ENCODE data around the gene AIFM3.
"Not testable (repeated sequence)": the region's sequence is repeated elsewhere in the genome, so short reads cannot be mapped to it uniquely, and the experiment has no call there.

Gene AIFM3

DNA sequence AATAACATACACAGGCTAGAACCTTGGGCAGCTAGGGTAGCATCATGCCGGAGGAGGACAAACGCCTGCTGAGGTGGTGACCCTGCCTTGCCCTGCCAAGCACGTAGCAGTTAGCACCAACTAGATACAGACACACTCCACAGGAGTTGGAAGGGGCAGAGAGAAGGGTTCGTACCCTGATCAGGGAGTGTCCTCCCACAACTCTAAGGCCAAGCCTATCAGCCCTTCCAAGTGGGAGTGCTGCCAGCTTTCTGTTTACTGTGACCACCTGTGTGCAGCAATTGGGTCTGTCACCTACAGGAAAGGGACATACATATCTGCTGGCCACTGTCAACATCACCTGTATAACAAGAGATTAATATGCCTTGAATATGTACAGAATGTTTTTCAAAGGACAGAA lies 36.7 kb downstream of the AIFM3 start:
- DNase-seq, result no peak

DNA sequence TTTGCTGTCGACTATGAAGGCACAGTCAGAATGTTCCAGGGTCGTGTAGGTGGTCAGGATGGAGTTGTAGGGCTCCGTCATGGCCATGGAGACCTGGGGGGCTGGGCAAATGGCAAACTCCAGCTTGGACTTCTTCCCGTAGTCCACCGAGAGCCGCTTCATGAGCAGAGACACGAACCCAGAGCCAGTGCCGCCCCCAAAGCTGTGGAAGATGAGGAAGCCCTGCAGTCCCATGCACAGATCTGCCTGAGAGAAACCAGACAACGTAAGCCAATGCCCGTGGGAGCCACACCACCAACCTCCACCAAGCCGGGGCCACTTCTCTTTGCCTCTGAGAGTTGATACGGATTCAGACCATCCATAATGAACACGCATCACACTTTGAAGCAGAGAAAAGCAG lies 42.2 kb downstream of the AIFM3 start:
- not testable (repeated sequence) for DNase-seq

DNA sequence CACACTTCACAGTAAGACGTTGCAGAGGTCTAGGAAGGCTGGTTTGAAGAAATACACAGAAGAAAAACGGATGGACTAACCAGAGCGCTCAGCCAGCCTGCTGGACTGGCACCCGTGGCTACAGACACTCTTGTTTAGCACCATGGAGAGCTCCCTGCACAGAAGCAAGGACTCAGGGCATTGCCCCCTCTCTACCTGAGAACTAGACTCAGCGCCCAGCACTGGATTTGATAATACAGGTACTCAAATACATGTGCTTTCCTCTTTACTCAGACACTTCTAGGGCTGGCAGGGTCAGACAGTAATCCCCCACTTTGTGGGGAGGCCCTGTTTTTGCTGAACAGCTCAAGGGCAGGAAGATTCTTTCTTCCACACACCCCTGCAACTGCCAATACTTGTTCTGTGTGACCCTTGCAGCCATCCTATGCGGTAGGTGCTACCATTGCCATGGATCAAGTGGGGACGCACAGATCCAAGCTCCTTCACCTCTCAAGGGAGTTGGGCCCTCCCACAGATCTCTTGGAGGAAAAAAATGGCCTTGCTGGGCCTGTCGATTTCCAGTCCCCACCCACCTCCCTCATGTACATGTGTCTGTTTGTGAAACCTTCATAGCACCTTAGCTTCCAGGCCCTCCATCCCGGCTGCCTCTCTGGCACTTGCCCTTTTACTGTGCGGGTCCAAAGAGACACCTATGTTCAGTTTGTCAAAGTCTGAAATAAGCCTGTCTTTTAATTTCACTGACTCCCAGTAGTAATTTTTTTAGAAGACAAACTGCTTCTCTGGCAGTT lies 42.8 kb downstream of the AIFM3 start:
- peak; percentile 55 for DNase-seq

DNA sequence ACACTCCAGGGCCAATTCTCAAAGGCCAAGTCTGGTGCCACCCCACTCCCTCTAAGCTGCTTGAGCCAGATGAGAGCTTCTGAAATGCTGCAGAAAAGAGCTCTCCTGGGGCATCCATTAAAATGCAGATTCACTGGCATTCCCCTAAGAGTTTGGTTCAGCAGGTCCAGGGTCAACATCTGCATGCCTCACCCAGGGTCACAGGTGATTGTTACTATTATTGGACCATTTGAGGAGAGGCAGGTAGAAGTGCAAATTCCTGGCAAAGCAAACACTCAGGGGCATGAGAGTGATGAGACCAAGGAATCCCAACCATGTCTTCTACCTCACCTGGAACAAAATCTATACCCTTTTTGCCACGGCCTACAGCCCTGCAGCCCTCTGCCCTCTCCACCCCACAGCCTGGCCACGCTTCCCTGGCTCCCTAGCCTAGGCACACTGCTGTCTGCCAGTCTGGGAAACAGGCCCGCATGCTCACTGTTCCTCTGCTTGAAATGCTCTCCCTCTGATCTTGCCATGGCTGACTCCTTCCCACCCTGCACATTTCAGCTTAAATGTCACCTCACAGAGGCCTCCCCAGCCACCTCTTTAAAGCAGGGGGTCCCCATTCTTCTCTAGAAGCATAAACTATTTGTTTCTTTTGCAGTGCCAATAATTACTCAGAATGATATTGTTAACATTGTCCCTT lies 43.5 kb downstream of the AIFM3 start:
- DNase-seq, result no peak

DNA sequence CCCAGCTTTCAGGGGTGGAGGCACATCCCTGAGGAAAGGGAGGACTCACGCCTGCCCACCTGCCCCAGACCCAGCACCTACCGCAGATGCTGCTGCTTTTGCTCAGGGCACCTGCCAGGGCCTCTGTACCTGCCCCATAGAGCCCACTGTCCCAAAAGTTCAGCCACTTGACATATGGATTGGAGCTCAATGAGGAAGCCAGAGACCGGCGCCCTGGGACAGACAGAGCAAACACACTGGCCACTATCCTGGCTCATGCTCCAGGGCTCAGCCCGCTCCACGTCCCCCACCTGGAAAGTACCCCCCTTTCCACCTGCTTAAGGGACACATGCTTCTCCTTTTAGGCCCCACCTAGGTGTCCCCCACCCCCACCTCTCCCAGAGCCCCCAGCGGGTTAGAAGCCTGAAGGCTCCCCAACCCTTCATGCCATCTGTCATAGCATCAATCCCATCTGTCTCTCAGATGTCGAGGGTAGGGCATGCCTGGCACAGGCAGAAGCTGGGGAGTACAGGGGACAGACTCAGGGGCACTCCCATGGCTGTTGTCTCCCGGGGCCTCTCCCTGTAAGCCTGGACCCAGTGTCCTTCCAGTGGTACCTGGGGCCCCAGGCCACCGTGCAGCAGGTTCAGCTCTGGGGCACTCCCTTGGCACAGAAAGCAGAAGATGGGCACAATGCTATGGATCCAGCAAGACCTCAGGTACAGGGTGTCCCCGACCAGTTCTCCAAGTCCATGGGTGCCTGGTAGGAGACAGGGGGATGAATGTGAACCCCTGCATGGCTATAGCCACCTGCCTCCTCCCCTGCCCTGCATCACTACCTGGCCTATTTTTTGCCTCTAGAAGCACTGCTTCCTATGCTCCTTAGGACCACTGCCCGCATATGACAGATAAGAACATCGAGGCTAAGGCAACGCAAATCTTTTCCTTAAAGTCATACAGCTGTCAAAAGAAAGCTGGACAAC lies 45.7 kb downstream of the AIFM3 start:
- no peak for DNase-seq

DNA sequence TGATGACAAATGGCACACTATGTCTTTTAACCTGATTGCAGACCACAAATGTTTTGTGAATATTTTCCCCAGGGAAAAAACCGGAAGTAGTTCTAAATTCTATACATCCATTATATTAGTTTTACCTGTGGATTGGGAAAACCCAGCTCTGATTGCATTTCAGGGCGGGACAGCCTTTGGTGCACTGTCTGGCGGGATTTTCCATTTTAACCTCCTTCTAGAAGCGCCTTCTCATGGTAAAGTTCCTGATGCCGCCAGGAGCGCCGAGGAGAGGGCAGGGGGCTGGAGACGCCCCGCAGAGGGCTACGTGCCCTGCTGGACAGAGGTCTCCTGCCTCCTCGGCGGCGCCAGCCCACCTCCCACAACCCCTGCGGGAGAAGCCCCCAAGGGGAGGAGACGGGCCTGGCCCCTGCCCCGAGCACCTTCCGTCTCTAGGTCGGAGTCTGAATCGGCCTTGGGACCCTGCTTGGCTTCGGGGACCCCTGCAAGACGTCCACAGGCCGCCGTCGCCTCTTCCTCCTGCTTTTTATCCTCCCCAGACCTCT lies 46.7 kb downstream of the AIFM3 start:
- DNase-seq, result no peak

DNA sequence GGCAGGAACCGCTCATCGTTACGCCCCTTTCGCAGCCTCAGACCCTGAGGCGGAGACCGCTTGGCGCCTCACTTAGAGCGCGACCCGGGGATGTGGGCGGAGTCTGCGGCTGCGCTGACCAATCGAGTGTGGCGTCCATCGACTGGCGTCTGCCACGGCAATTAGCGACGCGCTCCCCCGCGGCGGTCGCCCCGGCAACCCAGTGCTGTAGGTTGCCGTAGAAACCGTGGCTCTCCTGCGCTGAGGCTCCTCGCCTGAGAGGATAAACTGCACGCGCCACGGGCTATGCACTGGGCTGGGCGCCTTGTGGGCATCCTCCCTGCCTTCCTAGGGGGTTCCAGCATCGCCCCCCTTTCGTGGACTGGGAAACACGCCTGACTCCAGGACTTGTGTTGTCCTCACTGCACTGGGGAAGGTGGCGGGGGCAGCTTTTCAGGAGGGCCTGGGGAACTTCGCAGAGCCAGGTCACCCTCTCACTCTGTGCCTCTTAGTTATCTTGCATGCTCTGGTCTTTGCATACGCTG lies 47.2 kb downstream of the AIFM3 start:
- peak; percentile 92 for DNase-seq

DNA sequence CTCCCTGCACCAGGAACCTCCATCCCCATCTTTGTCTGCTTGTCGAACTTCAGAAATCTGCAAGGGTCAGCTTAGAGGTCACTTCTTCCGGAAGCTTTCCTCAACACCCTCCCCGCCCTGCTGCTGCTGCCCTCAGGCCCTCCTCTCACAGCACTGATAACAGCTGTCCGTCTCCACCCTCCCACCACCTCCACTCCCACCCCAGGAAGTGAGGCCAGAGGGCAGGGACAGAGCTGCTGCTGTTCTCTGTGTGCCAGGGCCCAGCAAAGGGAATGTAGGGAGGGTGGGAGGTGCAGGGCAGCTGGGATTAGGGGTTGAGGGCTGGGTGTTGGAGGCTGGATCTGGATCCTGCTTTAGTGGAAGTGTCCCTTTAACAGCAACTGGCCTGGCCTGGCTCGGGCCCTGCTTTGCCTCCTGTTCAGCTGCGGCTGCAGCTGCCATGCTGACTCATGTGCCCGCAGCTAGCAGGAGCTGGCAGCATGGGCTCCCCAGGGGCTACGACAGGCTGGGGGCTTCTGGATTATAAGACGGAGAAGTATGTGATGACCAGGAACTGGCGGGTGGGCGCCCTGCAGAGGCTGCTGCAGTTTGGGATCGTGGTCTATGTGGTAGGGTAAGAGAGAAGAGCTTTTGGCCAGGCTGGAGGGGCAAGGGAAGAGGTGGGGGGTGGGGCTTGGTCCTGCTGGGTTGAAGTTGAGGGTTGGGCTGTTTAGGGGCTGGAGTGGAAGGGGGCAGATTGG lies 47.8 kb downstream of the AIFM3 start, which contains the start of gene P2RX6:
TSS of gene P2RX6 (plus strand) at position 440 of the 740 bp plus-strand sequence. CDS start at position 450, 10 bp downstream.
- DNase-seq, result peak; percentile 80

DNA sequence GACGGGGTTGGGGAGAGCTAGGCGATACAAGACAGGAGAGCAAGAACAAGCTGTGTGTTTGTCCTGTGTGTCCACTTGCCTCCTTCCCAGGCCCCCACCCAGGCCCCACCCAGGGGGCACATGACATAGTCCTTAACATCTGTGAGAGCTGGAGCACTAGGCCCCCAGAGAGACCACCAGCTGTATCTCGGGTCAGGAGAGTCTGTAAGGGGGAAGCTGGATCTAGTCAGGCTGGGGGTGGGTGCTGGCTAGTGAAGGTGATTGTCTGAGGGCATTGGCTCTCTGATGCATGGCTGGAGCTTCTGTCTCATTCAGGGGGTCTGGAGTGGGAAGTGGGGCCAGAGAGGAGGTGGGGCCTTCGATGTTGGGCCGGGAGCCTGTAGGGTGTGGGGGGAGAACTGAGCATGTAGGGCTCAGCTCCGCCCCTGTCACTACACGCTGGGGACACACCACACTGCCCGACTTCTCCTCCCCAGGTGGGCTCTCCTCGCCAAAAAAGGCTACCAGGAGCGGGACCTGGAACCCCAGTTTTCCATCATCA lies 48.5 kb downstream of the AIFM3 start:
- DNase-seq, result no peak

DNA sequence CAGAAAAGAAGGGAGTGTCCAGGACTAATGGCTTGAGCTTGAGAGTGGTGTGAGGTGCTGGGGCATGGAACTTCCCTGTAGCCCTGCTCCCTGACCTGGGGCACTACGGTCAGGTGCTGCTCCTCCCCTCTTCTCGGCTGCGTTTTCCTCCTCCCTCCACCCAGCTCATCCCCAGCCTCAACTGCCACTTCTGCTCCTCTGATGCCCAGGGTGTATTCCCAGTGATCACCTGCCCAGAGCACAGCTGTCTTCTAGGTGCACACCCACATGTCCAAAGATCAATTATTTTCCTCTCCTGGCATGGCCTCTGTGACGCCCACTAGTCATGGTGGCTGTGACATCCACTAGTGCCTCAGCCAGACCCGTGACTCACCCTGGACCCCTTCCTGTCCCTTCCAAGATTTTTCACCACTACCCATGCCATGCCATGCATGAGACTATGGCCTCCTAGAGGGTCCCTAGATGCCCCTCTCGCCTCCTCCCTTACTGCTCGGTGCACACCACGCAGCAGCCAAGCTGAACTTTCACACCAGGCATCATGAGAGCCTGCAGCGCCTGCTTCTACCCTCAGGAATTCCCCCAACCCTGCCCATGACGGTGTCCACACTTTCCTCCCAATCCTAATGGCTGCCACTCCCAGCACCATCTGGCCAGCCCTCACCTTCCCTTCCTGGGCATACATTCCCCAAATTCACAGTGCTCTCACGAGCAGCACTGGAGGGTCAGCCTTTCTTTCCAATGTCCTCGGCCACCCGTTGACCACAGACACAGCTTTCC lies 49.8 kb downstream of the AIFM3 start:
- no peak for DNase-seq

DNA sequence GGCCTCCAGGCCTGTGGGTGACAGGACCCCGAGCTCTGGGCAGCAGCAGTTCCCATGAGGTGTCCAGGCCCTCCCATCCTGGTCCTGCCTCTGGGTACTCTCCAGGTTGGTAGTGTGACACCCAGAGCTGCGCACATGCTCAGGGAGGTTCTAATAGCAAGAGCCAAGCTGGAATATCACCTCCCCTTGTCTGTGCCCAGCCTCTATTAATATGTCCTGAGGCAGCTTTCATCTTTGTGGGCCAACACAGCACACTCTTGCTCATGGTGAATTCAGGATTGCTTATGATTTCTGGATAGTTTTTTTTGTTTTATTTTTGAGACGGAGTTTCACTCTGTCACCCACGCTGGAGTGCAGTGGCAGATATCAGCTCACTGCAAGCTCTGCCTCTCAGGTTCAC lies 51.3 kb downstream of the AIFM3 start:
- no peak for DNase-seq

DNA sequence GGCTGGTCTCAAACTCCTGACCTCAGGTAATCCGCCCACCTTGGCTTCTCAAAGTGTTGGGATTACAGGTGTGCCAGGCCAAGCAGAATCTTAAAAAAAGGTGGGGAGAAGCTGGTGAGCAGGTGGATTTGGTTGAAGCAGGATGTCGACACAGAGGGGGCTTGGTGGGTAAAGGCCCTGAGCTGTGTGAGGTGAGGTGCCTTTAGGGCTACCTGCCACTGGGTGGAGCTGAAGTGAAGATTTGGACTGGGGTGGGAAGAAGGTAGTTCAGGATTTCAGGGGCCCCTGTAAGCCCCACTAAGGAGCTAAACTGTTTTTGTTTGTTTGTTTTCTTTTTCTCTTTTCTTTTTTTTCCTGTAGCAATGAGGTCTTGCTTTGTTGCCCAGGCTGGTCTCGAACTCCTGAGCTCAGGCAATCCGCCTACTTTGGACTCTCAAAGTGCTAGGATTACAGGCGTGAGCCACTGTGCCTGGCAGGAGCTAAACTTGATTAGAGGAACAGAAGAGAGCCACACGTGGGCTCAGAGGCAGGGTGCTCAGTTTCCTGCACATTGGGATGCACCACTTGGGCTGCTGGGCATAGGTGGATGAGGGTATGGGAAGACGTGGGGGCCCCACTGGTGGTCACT lies 53.9 kb downstream of the AIFM3 start:
- no peak for DNase-seq

DNA sequence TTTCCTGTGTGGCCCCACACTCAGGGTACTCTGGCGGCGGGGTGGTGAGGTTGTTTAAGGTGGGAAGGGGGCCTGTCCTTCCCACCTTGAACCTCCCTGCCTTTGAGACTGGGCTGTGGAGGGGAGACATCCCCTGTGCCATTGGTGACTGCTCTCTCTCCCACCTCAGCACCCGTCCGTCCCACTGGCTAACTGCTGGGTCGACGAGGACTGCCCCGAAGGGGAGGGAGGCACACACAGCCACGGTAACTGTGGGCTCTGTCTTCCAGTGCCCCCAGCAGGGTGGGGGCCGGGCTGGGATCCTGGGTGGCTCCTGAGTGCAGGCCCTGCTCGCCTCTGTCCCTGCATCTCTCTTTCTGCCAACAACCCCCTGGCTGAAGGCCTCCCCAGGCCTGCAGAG lies 55.5 kb downstream of the AIFM3 start:
- DNase-seq, result no peak

DNA sequence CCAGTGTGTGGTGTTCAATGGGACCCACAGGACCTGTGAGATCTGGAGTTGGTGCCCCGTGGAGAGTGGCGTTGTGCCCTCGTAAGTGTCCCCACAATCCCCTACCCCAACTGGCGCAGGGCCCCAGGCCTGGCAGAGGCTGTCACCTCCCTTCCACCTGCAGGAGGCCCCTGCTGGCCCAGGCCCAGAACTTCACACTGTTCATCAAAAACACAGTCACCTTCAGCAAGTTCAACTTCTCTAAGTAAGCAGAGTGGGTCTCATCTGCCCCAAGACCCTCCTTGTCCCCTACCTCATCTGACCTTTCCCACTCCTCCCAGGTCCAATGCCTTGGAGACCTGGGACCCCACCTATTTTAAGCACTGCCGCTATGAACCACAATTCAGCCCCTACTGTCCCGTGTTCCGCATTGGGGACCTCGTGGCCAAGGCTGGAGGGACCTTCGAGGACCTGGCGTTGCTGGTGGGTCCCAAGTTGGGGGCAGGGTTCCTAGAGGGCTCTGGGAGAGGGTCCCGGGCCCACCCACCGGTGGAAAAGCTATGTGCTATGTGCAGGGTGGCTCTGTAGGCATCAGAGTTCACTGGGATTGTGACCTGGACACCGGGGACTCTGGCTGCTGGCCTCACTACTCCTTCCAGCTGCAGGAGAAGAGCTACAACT lies 56.0 kb downstream of the AIFM3 start:
- no peak for DNase-seq

DNA sequence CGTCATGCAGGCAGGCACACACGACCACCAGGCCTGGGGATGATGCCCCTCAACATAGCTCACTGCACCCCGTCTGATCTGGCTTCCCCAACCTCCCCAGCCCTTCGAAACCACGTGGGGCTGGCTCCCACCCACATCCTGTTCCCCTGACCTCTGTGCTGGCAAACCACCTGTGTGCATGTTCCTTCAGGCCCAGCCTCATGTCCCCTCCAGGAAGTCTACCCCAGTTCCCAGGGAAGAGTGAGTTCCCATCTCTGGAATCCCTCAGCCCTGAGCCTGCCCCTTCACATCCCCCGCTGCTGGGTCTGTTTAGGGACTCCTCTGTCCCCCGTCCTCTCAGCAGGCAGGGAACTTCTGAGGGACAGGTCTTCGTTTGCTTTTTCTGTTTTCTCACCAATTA lies 58.2 kb downstream of the AIFM3 start:
- no peak for DNase-seq

DNA sequence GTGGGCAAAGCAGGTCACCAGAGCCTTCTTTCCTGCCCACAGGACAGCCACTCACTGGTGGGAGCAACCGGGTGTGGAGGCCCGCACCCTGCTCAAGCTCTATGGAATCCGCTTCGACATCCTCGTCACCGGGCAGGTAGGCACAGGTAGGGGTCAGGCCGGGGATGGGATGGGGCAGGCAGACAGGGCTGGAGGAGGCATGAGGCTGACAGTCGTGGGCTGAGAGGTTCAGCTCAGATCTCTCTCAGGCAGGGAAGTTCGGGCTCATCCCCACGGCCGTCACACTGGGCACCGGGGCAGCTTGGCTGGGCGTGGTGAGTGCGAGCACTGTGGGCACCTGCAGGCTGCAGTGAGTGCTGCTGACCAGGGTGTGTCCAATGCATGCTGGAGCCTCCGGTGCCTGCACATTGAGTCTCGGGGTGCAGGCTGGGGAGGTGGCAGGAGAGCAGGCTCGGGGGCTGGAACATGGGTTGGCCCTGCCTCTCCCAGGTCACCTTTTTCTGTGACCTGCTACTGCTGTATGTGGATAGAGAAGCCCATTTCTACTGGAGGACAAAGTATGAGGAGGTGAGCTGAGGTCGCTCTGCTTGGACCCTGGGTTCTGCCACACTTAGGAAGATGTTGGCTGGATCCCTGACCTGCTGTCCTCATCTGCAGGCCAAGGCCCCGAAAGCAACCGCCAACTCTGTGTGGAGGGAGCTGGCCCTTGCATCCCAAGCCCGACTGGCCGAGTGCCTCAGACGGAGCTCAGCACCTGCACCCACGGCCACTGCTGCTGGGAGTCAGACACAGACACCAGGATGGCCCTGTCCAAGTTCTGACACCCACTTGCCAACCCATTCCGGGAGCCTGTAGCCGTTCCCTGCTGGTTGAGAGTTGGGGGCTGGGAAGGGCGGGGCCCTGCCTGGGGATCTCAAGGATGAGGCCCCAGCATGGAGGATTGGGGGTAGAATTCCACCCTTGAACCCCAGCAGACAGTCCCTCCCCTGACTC lies 59.0 kb downstream of the AIFM3 start:
- DNase-seq, result no peak

DNA sequence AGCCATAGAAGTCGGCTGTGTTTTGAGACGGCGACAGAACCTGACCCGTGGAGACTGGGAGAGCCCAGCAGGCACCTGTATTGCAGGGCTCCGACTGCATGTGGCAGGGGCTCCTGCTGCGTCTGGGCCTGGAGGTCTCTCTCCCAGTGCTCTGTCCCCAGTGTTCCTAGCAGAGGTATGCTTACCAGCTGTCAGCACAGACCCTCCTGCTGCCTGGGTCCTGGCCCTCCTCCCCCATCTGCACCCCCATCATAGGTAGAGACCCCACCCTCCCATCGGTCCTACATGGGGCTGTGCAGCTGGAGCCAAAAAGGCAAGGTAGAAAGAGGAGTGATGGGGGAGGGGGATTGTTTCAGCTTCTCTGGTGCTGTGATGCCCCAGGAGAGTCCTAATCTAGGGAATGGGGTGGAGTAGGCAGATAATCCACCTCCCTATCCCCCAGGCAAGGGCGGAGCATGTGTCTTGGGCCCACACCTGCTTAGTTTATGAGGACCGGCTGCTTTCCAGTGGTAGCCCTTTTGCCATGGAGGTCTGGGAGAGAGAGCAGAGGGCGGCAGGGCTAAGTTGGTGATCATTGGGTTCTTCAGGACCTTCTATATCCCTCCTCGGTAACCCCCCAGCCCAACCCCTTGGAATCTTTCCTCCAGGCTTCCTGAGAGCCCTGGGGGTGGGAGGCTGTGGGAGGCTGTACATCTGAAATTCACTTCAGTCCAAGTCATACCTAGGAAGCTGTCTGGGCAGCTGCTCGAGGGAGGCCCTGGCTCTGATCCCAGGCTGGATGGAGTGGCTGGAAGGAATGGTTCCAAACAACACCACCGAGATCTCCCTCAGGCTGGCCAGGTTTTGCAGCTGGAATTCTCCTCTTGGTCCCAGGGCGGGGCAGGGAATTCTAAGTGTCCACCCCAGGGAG lies 60.0 kb downstream of the AIFM3 start:
- DNase-seq, result peak; percentile 56

Data from fibroblast of skin of scalp (primary cell).